ENCODE measurements around the gene LYPD6.

LYPD6 gene

DNA sequence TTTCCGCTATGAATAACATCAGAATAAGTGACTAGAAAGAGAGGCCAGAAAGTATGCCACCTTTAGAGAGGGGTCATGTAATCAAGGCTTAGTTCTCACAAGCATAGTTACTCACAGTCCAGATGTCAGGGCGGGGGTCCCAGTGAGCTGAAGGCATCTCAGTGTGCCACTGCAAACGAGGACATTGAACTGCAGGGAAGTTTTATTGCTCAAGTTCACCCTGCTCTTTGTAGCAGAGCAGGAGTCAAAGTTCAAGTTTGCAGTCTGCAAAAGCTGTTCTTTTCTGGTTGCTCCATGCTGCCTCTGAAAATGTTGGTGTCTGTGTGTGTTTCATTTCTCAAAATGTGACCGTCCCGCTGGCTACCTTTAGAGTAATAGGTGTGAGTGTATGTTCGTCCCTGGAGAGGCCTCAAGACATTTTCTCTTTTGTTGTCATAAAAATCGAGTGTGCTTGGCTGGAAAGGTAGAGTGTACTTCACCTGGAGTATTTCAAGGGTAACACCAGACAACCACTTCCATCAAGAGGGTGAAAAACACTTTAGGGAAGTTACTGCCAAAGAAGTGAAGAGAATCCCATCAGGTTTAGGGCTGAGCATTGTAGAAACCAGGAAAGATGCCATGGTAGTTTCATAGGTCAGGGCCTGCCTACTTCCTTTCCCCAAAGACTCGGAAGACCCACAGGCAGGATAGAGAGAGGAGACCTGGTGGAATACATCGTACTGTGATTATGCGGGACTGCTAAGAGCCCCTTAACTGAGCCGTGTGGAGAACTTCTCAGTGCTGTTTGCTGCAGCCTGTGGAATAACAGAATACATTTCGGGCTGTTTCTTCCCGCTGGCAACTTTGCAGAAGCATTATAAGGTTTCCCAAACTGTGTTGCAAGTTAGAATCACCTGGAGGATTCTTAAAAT is 89.9 kb downstream of the LYPD6 start:
- no peak for DNase-seq (ENCODE audit: low spot score)
- TF ChIP-seq, protein P1, sequence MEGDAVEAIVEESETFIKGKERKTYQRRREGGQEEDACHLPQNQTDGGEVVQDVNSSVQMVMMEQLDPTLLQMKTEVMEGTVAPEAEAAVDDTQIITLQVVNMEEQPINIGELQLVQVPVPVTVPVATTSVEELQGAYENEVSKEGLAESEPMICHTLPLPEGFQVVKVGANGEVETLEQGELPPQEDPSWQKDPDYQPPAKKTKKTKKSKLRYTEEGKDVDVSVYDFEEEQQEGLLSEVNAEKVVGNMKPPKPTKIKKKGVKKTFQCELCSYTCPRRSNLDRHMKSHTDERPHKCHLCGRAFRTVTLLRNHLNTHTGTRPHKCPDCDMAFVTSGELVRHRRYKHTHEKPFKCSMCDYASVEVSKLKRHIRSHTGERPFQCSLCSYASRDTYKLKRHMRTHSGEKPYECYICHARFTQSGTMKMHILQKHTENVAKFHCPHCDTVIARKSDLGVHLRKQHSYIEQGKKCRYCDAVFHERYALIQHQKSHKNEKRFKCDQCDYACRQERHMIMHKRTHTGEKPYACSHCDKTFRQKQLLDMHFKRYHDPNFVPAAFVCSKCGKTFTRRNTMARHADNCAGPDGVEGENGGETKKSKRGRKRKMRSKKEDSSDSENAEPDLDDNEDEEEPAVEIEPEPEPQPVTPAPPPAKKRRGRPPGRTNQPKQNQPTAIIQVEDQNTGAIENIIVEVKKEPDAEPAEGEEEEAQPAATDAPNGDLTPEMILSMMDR (IDR thresholded peaks at IDR 0.05; ENCODE audit: borderline replicate concordance, control extremely low read depth, extremely low read depth, insufficient read depth, missing control alignments): no peak
- in situ Hi-C loops (cut with MboI; ENCODE audit: low sequenced_read_pairs, unreplicated experiment): no loop called here

DNA sequence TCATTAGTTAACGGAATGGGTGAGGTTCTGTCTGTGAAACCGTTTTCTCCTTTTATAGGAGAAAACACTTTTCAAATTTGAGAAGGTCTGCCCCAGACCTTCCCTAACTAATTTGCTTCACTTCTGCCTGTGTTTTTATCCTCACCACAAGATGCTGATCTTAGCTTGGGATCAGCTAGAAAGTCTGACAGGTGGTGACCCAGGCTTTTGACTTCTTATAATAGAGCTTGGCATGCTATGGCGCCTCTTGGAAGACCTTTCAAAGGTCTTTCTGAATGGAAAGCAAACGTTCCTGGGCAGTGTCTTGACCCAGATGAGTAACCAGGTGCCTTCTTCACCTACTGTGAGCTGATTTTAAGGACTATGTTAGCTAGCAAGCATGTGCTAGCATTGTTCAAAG is 91.4 kb downstream of the LYPD6 start:
- TF ChIP-seq, protein P1 (IDR thresholded peaks at IDR 0.05; ENCODE audit: borderline replicate concordance, control extremely low read depth, extremely low read depth, insufficient read depth, missing control alignments): no peak
- in situ Hi-C loops (cut with MboI; ENCODE audit: low sequenced_read_pairs, unreplicated experiment): no loop called here
- DNase-seq (ENCODE audit: low spot score): no peak

DNA sequence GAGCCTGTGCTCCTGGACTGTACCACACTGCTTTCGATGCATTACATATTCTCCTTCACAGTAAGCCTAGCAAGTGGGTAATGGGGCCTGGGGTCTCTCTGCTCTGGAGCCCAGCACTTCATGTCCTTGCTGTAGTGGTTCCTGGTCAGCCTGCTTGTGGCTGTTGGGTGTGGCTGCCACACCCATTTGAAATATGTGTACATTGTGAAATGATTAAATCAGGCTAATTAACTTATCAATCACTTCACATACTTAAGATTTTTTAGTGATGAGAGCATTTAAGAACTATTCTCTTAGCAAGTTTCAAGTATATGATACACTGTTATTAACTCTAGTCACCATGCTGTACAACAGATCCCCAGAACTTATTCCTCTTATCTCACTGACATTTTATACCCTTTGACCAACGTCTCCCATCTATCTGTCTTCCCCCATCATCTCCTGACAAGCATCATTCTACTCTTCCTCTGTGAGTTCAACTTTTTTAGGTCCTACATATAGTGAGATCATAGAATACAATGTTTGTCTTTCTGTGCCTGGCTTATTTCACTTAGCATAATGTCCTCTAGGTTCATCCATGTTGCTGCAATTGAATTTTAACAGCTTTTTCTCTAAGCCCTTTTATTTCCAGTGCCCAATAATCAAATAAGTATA is 92.1 kb downstream of the LYPD6 start:
- TF ChIP-seq, protein P1 (IDR thresholded peaks at IDR 0.05; ENCODE audit: borderline replicate concordance, control extremely low read depth, extremely low read depth, insufficient read depth, missing control alignments): no peak
- in situ Hi-C loops (cut with MboI; ENCODE audit: low sequenced_read_pairs, unreplicated experiment): no loop called here
- no peak for DNase-seq (ENCODE audit: low spot score)

DNA sequence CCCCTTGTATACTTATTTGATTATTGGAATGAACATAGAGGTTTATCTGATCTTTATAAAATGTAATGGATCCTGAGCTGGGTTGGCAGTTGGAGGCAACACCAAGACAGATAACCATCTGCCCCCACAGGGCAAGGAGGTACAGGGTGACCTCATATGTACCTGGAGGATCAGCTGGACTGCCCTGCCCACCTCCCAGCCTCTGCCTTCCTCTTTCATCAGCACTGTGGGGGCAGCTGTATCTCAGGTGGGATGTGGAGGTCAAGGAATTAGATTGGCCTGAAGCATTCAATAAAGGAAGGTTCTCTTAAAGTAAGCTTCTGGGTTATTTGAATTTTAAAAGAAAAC is 92.6 kb downstream of the LYPD6 start:
- in situ Hi-C loops (cut with MboI; ENCODE audit: low sequenced_read_pairs, unreplicated experiment): no loop called here
- TF ChIP-seq, protein P1 (IDR thresholded peaks at IDR 0.05; ENCODE audit: borderline replicate concordance, control extremely low read depth, extremely low read depth, insufficient read depth, missing control alignments): no peak
- no peak for DNase-seq (ENCODE audit: low spot score)

DNA sequence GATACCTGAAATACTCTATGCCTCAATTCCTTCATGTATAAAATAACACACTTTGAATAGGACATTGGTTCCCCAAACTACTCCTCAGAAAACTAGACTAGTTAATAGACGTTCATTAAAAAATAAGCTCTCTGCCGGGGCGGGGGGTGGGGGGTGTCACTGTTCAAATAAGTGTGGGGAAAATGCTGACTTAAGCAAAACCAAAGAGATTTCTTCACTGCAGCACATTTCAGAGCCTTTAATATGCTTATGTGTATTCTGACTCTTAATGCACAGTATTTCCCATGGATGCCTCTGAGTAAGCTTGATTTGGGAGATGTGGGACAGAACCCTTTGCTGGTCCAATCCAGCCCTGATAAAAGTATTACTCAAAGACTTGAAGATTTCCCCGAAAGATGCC is 93.2 kb downstream of the LYPD6 start:
- TF ChIP-seq, protein P1 (IDR thresholded peaks at IDR 0.05; ENCODE audit: borderline replicate concordance, control extremely low read depth, extremely low read depth, insufficient read depth, missing control alignments): no peak
- in situ Hi-C loops (cut with MboI; ENCODE audit: low sequenced_read_pairs, unreplicated experiment): no loop called here
- no peak for DNase-seq (ENCODE audit: low spot score)

DNA sequence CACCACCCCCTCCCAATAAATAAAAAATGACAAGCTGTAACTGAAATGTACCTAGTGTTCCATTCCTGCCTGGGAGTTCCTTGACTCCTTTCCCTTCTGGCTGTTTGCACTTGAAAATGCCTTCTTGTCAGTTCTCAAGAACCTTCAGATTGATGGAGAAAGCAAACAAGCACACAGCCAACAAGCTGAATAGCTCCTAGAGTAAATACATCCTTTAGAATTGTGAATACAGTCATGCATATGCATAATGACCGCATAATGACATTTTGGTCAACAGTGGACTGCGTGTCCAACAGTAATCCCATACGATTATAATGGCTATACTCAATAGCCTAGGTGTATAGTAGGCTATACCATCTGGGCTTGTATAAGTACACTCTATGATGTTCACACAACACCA is 97.0 kb downstream of the LYPD6 start:
- DNase-seq (ENCODE audit: low spot score): no peak
- TF ChIP-seq, protein P1 (IDR thresholded peaks at IDR 0.05; ENCODE audit: borderline replicate concordance, control extremely low read depth, extremely low read depth, insufficient read depth, missing control alignments): no peak
- in situ Hi-C loops (cut with MboI; ENCODE audit: low sequenced_read_pairs, unreplicated experiment): no loop called here

Measured in GM13976 (cell line).